Neural crest cell (in vitro differentiated cells): ENCODE measurements around the gene FHIT. TPM values are rescaled to one million over a fixed set of nuclear protein-coding genes. Genes with fewer than 3 reads are reported as not detected.
"Not testable (repeated sequence)": the region's sequence is repeated elsewhere in the genome, so short reads cannot be mapped to it uniquely, and the experiment has no call there.

ENCODE experiments used
- DNase-seq: peaks from one replicate; pipeline ENCODE4 v3.0.0; 2021; ENCODE audit warnings: low read depth, mixed read lengths, low spot score
- H3K27ac Mint-ChIP-seq: one replicate; pipeline ENCODE4 v1.8.0; 2021; ENCODE audit warnings: mild to moderate bottlenecking, mixed read lengths; ENCODE audit not compliant: unreplicated experiment
- H3K27me3 Mint-ChIP-seq: 2 replicates; pipeline ENCODE4 v1.8.0; 2021; ENCODE audit warnings: low read depth, mild to moderate bottlenecking, mixed read lengths
- H3K36me3 Mint-ChIP-seq: 2 replicates; pipeline ENCODE4 v1.8.0; 2021; ENCODE audit warnings: low read depth, mild to moderate bottlenecking, mixed read lengths
- H3K4me1 Mint-ChIP-seq: 2 replicates; pipeline ENCODE4 v1.8.0; 2021; ENCODE audit warnings: mixed read lengths
- H3K4me3 Mint-ChIP-seq: one replicate; pipeline ENCODE4 v1.8.0; 2021; ENCODE audit warnings: mild to moderate bottlenecking, mixed read lengths
- H3K9me3 Mint-ChIP-seq: 2 replicates; pipeline ENCODE4 v1.8.0; 2021; ENCODE audit warnings: mixed read lengths
- CTCF ChIP-seq: fragments of 200-600 bp; sonication (generic); conservative IDR thresholded peaks from 2 replicates; pipeline ENCODE4 v1.5.0; 2021; ENCODE audit warnings: antibody characterized with exemption, mild to moderate bottlenecking
- total RNA-seq: library from RNA; stranded (reverse); gene quantifications from 2 replicates; pipeline ENCODE4 v1.2.1, GENCODE V29; 2021

FHIT gene
- total RNA-seq, 1 donor from 2014 or later: 5.2 TPM

- DNase-seq: no peak
- TF ChIP-seq CTCF: no peak
- Mint-ChIP-seq H3K27me3 (peaks cover 2% of the 10 kb centered on the region), H3K36me3 (peaks cover 3% of the 10 kb centered on the region), H3K4me3 (no peak overlapping the region), H3K27ac (no peak overlapping the region), H3K9me3 (peaks cover 8% of the 10 kb centered on the region), H3K4me1 (peaks cover 10% of the 10 kb centered on the region)
These were observed 698.7 kb downstream of the FHIT start for GRCh38 chr3:60552581-60552980.

DNA sequence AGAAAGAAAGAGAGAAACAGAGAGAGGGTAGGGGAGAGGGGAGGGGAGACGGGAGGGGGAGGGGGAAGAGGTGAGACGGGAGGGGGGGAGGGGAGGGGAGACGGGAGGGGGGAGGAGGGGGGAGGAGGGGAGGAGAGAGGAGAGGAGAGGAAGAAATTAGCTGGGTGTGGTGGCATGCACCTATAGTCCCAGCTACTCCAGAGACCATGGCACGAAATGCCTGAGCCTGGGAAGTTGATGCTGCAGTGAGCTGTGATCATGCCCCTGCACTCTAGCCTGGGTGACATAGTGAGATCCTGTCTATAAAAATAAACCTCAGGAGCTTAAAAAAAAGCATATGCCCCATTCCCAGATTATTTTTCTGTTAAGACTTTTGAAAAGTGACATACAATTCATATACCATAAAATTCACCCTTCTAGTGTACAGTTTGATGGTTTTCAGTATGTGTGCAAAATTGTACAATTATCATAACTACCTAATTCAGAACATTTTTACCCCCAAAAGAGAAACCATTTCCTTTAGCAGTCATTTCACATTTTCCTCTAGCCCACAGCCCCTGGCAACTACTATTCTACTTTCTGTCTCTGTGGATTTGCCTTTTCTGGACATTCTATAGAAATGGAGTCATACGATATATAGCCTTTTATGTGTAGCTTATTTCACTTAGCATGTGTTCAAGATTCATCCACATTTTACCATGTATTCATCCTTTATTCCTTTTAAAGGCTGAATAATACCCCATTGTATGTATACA is 699.6 kb downstream of the FHIT start:
- Mint-ChIP-seq H3K4me1 (peaks cover 10% of the 10 kb centered on the region), H3K27me3 (peaks cover 2% of the 10 kb centered on the region)
- TF ChIP-seq CTCF: no peak

DNA sequence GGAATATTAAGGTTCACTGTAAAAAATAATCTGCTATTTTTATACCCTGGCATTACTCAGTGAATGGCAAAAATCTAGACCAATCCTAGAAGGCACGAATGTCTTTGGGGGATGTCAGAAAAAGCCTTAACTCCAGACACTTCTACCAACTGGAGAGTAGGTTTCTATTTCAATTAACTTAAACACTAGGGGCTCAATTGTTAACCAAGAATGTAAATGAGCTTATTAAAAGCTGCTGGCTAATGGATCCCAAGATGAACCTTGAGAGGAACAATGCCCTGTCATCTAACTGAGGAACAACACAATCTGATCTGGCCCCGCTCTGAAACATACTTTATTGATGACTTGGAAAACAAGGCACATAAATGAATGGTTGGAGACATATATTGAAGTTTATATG is 701.4 kb downstream of the FHIT start:
- peaks cover 2% of the 10 kb centered on the region for H3K27me3 Mint-ChIP-seq
- no peak overlapping the region for H3K27ac Mint-ChIP-seq
- peaks cover 8% of the 10 kb centered on the region for H3K9me3 Mint-ChIP-seq
- peaks cover 3% of the 10 kb centered on the region for H3K36me3 Mint-ChIP-seq
- peaks cover 10% of the 10 kb centered on the region for H3K4me1 Mint-ChIP-seq
- no peak for TF ChIP-seq CTCF
- no peak for DNase-seq
- no peak overlapping the region for H3K4me3 Mint-ChIP-seq

More for the DNA sequence above, 699.6 kb downstream of the FHIT start:
- no peak for DNase-seq
- Mint-ChIP-seq H3K27ac (no peak overlapping the region), H3K9me3 (peaks cover 8% of the 10 kb centered on the region), H3K4me3 (no peak overlapping the region), H3K36me3 (peaks cover 3% of the 10 kb centered on the region)

DNA sequence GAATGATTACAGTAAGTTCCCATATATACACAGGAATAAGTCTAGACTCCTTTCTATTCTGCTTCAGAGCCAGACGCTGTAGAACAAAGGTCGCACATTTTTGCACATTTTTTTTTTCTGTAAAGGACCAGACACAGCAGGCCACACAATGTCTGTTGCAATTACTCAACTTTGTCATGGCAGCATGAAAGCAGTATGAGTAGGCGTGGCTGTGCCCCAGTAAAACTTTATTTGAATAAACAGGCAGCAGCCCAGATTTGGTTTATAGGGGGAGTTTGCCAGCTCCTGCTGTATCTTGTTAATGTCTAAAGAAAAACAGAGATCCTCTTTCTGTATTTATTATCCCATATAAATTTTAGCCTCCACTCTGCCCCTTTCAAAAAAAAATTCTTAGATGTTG is 708.3 kb downstream of the FHIT start:
- H3K27ac Mint-ChIP-seq: no peak overlapping the region
- no peaks in the 10 kb centered on the region for H3K27me3 Mint-ChIP-seq
- DNase-seq: no peak
- no peak for TF ChIP-seq CTCF
- H3K4me3 Mint-ChIP-seq: no peak overlapping the region
- no peaks in the 10 kb centered on the region for H3K9me3 Mint-ChIP-seq
- no peaks in the 10 kb centered on the region for H3K4me1 Mint-ChIP-seq
- H3K36me3 Mint-ChIP-seq: peaks cover under 1% of the 10 kb centered on the region

DNA sequence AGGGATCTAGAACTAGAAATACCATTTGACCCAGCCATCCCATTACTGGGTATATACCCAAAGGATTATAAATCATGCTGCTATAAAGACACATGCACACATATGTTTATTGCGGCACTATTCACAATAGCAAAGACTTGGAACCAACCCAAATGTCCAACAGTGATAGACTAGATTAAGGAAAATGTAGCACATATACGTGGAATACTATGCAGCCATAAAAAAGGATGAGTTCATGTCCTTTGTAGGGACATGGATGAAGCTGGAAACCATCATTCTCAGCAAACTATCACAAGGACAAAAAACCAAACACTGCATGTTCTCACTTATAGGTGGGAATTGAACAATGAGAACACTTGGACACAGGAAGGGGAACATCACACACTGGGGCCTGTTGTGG is 711.9 kb downstream of the FHIT start:
- H3K4me1 Mint-ChIP-seq, H3K9me3 Mint-ChIP-seq, H3K4me3 Mint-ChIP-seq, H3K36me3 Mint-ChIP-seq, DNase-seq, H3K27me3 Mint-ChIP-seq, H3K27ac Mint-ChIP-seq: not testable (repeated sequence)

GRCh38 chr3:60536420-60536819 is 714.8 kb downstream of the FHIT start:
- H3K9me3 Mint-ChIP-seq: no peaks in the 10 kb centered on the region
- H3K27ac Mint-ChIP-seq: no peak overlapping the region
- no peaks in the 10 kb centered on the region for H3K4me1 Mint-ChIP-seq
- DNase-seq: no peak
- no peak overlapping the region for H3K4me3 Mint-ChIP-seq
- H3K27me3 Mint-ChIP-seq: no peaks in the 10 kb centered on the region
- H3K36me3 Mint-ChIP-seq: peaks cover 2% of the 10 kb centered on the region
- no peak for TF ChIP-seq CTCF
